T-helper 17 cell (primary cell): ENCODE measurements around the gene RECQL. TPM values are rescaled to one million over a fixed set of nuclear protein-coding genes. Genes with fewer than 3 reads are reported as not detected.

ENCODE experiments used
- ATAC-seq: fragments of 150-1000 bp; cut with Tn5 transposase; 2 replicates; pipeline ENCODE4 v1.10.0; 2021; ENCODE audit warnings: mild to moderate bottlenecking, moderate library complexity
- DNase-seq, 3 donors: peaks; one replicate each; pipeline versions ENCODE4 v3.0.0 to v3.0.0-alpha.2; 2020 to 2021
- H3K9me3 ChIP-seq: one replicate; pipeline ENCODE4 v1.7.0; 2013; ENCODE audit warnings: low read length, mild to moderate bottlenecking; ENCODE audit not compliant: control insufficient read depth, poor library complexity, severe bottlenecking
- H3K27ac Mint-ChIP-seq: one replicate; pipeline ENCODE4 v1.8.0; 2022; ENCODE audit warnings: mild to moderate bottlenecking, moderate library complexity, mixed read lengths
- H3K27me3 Mint-ChIP-seq: one replicate; pipeline ENCODE4 v1.8.0; 2022; ENCODE audit warnings: mixed read lengths
- H3K36me3 Mint-ChIP-seq: one replicate; pipeline ENCODE4 v1.8.0; 2022; ENCODE audit warnings: low read depth, mixed read lengths
- H3K4me1 Mint-ChIP-seq: one replicate; pipeline ENCODE4 v1.8.0; 2022; ENCODE audit warnings: mild to moderate bottlenecking, mixed read lengths
- H3K4me3 Mint-ChIP-seq: one replicate; pipeline ENCODE4 v1.8.0; 2022; ENCODE audit warnings: mild to moderate bottlenecking, moderate library complexity, mixed read lengths
- total RNA-seq, 4 donors: library from RNA in 2 of 4; stranded (reverse) in 2 of 4; gene quantifications; one replicate each; pipeline ENCODE4 v1.2.3 and lab custom pipeline; 2022 to 2026

Gene RECQL, protein sequence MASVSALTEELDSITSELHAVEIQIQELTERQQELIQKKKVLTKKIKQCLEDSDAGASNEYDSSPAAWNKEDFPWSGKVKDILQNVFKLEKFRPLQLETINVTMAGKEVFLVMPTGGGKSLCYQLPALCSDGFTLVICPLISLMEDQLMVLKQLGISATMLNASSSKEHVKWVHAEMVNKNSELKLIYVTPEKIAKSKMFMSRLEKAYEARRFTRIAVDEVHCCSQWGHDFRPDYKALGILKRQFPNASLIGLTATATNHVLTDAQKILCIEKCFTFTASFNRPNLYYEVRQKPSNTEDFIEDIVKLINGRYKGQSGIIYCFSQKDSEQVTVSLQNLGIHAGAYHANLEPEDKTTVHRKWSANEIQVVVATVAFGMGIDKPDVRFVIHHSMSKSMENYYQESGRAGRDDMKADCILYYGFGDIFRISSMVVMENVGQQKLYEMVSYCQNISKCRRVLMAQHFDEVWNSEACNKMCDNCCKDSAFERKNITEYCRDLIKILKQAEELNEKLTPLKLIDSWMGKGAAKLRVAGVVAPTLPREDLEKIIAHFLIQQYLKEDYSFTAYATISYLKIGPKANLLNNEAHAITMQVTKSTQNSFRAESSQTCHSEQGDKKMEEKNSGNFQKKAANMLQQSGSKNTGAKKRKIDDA
- total RNA-seq: 10 to 100 TPM; 23.8 to 28.0 TPM
- total RNA-seq (lab: John Stamatoyannopoulos, UW): 83.7 to 253 reads per million in 2 donors

DNA sequence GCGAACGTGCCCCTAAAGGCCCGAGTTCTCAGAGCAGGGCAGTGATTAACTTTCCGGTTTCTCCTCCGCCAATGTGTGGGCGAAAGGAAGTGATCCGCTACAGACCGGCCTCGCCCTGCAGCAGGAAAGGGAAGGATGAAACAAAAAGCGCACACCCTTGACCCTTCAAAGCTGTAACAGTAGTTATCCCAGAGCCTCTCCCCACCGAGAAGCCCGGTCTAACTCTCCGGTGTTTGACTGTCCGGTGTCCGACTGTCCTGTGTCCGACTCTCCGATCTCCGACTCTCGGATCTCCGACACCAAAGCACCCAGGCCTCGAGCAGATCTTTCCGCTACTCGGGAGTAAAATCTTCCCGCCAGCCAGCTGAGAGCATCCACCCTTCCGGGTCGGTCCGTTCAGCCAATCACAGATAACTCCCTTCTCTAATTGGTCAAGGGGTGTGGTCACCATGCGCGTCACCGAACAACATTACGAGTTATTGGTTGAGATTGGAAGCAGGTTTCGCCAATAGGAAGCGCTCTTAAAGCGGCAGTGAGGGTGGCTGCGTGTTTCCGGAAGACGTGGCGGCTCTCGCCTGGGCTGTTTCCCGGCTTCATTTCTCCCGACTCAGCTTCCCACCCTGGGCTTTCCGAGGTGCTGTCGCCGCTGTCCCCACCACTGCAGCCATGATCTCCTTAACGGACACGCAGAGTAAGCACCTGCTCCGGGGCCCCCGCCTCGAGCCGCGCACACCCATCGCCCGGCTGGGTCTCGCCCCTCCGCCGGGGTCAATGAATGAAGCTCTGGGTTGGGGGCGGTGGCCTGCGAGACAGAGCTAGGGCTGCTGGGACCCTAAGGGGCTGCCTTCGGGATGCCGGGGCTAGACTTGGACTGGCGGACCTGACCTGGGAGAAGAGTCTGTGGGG lies at the start of gene RECQL, which contains the start of gene GOLT1B:
TSS of gene RECQL (minus strand) at position 378 of the 906 bp plus-strand sequence. CDS start 2,065 bp downstream, outside the sequence.
TSS of gene GOLT1B (plus strand) at position 532 of the 906 bp plus-strand sequence. CDS start at position 667, 135 bp downstream.
- no peaks in the 10 kb centered on the region for H3K27me3 Mint-ChIP-seq
- peak; percentile 68 to 81 (median 80) for DNase-seq
- H3K4me1 Mint-ChIP-seq: peaks cover 25% of the 10 kb centered on the region
- peak; percentile 96 for ATAC-seq
- no peak within 1 kb of the TSS for H3K4me3 Mint-ChIP-seq
- peaks cover 3% of the 10 kb centered on the region for H3K36me3 Mint-ChIP-seq
- H3K27ac Mint-ChIP-seq: no peak within 1 kb of the TSS
- no peaks in the 10 kb centered on the region for H3K9me3 ChIP-seq

DNA sequence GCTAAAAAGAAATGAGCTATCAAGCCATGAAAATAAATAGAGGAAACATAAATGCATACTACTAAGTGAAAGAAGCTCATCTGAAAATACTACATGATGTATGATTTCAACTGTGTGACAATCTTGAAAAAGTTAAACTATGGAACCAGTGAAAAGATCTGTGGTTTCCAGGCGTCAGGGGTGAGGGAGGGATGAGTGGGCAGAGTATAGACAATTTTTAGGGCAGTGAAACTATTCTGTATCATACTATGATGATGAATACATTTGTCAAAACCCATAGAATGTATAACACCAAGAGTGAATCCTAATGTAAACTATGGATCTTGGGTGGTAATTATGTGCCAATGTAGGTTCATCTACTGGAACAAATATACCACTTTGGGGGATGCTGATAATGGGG lies 46.0 kb upstream of the RECQL start:
- no peaks in the 10 kb centered on the region for H3K36me3 Mint-ChIP-seq
- no peaks in the 10 kb centered on the region for H3K9me3 ChIP-seq
- ATAC-seq: no peak
- H3K27me3 Mint-ChIP-seq: peaks cover 4% of the 10 kb centered on the region
- no peak for DNase-seq
- peaks cover 4% of the 10 kb centered on the region for H3K4me1 Mint-ChIP-seq
- no peak overlapping the region for H3K4me3 Mint-ChIP-seq
- no peak overlapping the region for H3K27ac Mint-ChIP-seq

DNA sequence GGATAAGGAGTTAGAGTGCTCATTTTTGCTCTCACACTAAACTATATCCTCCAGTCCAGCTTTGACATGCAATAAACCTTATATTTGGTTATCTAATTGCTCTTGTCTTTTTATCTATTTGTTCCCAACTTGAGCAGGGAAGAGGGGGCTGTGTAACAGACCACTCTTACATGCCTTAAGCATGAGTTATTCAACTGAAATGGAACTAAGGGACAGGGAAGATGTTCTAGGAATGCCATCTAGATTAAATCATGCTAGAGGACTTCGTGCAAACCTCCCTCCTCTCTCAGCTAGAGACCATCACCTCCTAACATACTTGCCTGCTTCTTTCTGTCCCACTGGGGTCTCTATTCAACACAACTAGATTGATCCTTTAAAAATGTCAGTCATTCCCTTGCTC lies 45.3 kb upstream of the RECQL start:
- DNase-seq (no peak), ATAC-seq (no peak)
- no peak overlapping the region for H3K4me3 Mint-ChIP-seq
- H3K27ac Mint-ChIP-seq: no peak overlapping the region
- H3K4me1 Mint-ChIP-seq: peaks cover 4% of the 10 kb centered on the region
- H3K9me3 ChIP-seq: no peaks in the 10 kb centered on the region
- H3K27me3 Mint-ChIP-seq: peaks cover 4% of the 10 kb centered on the region
- no peaks in the 10 kb centered on the region for H3K36me3 Mint-ChIP-seq

DNA sequence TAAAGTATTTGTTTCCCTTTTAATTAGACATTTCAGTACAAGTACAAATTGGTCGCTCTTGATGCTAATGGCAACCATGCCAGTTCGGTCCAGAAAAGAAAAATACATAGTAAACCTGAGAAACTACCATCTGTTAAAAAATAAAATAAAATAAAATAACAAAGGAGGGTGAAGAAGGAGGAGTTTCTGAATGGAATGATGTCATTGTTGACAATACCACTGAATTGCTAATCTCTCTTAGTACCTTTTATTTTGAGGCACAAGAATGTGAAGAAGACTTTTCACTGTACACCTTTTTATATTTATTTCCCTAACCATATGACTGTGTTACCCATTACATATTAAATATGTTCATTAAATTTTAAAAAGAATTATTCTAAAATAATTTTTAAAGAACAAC lies 44.1 kb upstream of the RECQL start:
- Mint-ChIP-seq H3K27ac (no peak overlapping the region), H3K36me3 (no peaks in the 10 kb centered on the region), H3K27me3 (peaks cover 4% of the 10 kb centered on the region), H3K4me1 (peaks cover 4% of the 10 kb centered on the region), H3K4me3 (no peak overlapping the region)
- no peak for DNase-seq
- no peak for ATAC-seq
- H3K9me3 ChIP-seq: no peaks in the 10 kb centered on the region

GRCh38 chr12:21543151-21543550 lies 41.7 kb upstream of the RECQL start:
- peaks cover 4% of the 10 kb centered on the region for H3K27me3 Mint-ChIP-seq
- no peak overlapping the region for H3K27ac Mint-ChIP-seq
- H3K4me1 Mint-ChIP-seq: peaks cover 4% of the 10 kb centered on the region
- DNase-seq: no peak
- no peak overlapping the region for H3K4me3 Mint-ChIP-seq
- no peaks in the 10 kb centered on the region for H3K9me3 ChIP-seq
- no peak for ATAC-seq
- no peaks in the 10 kb centered on the region for H3K36me3 Mint-ChIP-seq

DNA sequence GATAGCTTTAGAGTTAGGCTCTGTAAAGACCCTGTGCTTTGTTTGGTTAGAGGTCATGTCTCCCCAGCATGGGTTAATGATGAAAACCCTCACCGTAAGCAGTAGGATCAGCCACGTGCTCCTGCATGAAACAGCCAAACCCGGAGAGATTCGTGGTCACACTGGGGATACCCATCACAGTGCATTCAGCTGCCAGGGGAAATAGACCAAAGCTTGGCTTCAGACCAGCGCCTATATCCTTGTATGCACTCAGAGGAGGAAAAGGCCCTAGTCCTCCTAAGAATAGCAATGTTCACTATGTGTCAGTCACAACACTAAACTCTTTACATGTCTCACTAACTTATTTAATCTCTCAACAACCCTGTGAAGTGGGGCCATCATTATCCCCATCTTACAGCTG lies 41.0 kb upstream of the RECQL start:
- Mint-ChIP-seq H3K27me3 (peaks cover 4% of the 10 kb centered on the region), H3K4me3 (no peak overlapping the region), H3K36me3 (no peaks in the 10 kb centered on the region), H3K4me1 (peaks cover 4% of the 10 kb centered on the region), H3K27ac (no peak overlapping the region)
- ATAC-seq (no peak), DNase-seq (no peak)
- H3K9me3 ChIP-seq: no peaks in the 10 kb centered on the region

GRCh38 chr12:21541773-21542172 lies 40.3 kb upstream of the RECQL start:
- peaks cover 6% of the 10 kb centered on the region for H3K27me3 Mint-ChIP-seq
- H3K36me3 Mint-ChIP-seq: no peaks in the 10 kb centered on the region
- H3K9me3 ChIP-seq: no peaks in the 10 kb centered on the region
- peaks cover 4% of the 10 kb centered on the region for H3K4me1 Mint-ChIP-seq
- H3K4me3 Mint-ChIP-seq: no peak overlapping the region
- DNase-seq (no peak), ATAC-seq (no peak)
- H3K27ac Mint-ChIP-seq: no peak overlapping the region

GRCh38 chr12:21539797-21540196 lies 38.4 kb upstream of the RECQL start:
- no peak for DNase-seq
- no peaks in the 10 kb centered on the region for H3K36me3 Mint-ChIP-seq
- peaks cover 19% of the 10 kb centered on the region for H3K27me3 Mint-ChIP-seq
- no peak overlapping the region for H3K27ac Mint-ChIP-seq
- H3K4me1 Mint-ChIP-seq: peaks cover 4% of the 10 kb centered on the region
- no peaks in the 10 kb centered on the region for H3K9me3 ChIP-seq
- H3K4me3 Mint-ChIP-seq: no peak overlapping the region
- ATAC-seq: no peak

GRCh38 chr12:21538061-21538653 lies 36.7 kb upstream of the RECQL start:
- Mint-ChIP-seq H3K4me1 (peaks cover 3% of the 10 kb centered on the region), H3K27me3 (peaks cover 23% of the 10 kb centered on the region), H3K4me3 (no peak overlapping the region), H3K27ac (no peak overlapping the region), H3K36me3 (no peaks in the 10 kb centered on the region)
- DNase-seq (no peak), ATAC-seq (no peak)
- H3K9me3 ChIP-seq: no peaks in the 10 kb centered on the region

- Mint-ChIP-seq H3K27me3 (peaks cover 40% of the 10 kb centered on the region), H3K4me3 (no peak overlapping the region), H3K4me1 (peaks cover 6% of the 10 kb centered on the region)
These were observed 28.0 kb upstream of the RECQL start for GRCh38 chr12:21529456-21529855.

DNA sequence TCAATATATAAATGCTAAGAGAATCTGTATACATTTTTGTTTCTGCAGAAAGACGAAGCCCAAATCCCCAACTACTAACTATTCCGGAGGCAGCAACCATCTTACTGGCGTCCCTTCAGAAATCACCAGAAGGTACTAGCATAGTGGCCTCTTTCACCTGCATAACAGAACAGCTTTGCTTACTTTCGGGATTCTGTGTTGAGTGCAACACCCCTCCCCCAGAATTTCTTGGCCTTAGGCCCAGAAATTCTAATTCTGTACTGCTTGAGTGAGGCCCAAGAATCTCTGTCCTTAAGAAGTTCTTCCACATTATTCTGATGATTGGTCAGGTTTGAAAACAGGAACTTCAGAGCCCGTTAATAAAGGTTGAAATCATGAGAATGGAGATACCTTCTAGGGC lies 27.5 kb upstream of the RECQL start:
- Mint-ChIP-seq H3K27me3 (peaks cover 36% of the 10 kb centered on the region), H3K36me3 (peaks cover 6% of the 10 kb centered on the region), H3K27ac (no peak overlapping the region), H3K4me3 (no peak overlapping the region), H3K4me1 (peaks cover 6% of the 10 kb centered on the region)
- DNase-seq (no peak), ATAC-seq (no peak)
- no peaks in the 10 kb centered on the region for H3K9me3 ChIP-seq

More at GRCh38 chr12:21529456-21529855, 28.0 kb upstream of the RECQL start:
- ATAC-seq (no peak), DNase-seq (no peak)
- Mint-ChIP-seq H3K36me3 (peaks cover 6% of the 10 kb centered on the region), H3K27ac (no peak overlapping the region)
- H3K9me3 ChIP-seq: no peaks in the 10 kb centered on the region

DNA sequence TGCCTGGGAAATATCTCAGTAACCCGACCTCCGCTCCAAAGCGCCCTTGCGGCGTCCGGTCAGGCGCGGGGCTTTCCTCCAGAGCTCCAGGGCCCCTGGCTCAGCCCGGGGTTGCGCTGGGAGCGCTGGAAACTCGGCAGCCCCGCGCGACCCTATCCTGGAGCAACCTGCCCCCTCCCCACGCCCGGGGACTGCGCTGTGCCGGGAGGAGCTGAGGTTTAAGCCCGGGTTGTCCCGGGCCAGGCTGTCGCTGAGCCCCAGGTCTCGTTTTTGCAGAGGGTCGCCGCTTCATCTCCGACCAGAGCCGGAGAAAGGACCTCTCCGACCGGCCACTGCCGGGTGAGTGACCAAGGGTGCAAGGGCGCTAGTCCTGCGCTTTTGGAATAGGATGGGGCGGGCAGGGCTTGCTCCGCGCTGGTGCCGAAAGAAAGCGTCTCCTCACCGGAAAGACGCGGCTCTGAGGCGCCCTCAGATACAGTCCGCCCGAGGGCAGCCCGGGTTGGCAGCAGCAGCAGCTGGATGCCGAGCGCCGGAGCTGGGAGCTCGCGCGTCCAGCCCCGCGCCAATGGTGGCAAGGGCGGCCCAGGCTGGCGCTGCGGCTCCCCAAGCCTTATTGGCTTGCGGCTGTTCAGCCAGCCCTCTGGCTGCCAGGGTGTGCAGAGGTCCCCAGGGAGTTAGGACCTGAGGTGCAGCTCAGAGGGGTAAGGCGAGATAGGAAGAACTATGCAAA lies 26.2 kb upstream of the RECQL start:
- peaks cover 6% of the 10 kb centered on the region for H3K4me1 Mint-ChIP-seq
- peaks cover 6% of the 10 kb centered on the region for H3K36me3 Mint-ChIP-seq
- no peak overlapping the region for H3K27ac Mint-ChIP-seq
- peak; percentile 95 for ATAC-seq
- peaks cover 30% of the 10 kb centered on the region for H3K27me3 Mint-ChIP-seq
- DNase-seq: peak; percentile 35 to 47 (median 41)
- no peaks in the 10 kb centered on the region for H3K9me3 ChIP-seq
- peak overlapping the region; percentile 85 for H3K4me3 Mint-ChIP-seq
